ENCODE results near the gene SORBS1. TPM values are rescaled to one million over a fixed set of nuclear protein-coding genes. Genes with fewer than 3 reads are reported as not detected.

Gene SORBS1
- polyA plus RNA-seq, 1 donor from 2014 or later, result 39.5 TPM

GRCh38 chr10:95303535-95303934, 257.6 kb downstream of the SORBS1 start:
- H3K27ac ChIP-seq (ENCODE audit: low read length), result no peak overlapping the region
- no peak overlapping the region for H3K4me2 ChIP-seq (ENCODE audit: low read length)
- no peaks in the 10 kb centered on the region for H4K20me1 ChIP-seq (ENCODE audit: insufficient read depth)
- no peaks in the 10 kb centered on the region for H3K79me2 ChIP-seq (replicated peaks; ENCODE audit: insufficient read depth, low read length)
- H3K36me3 ChIP-seq (ENCODE audit: insufficient read depth, low read length), result no peaks in the 10 kb centered on the region
- no peak overlapping the region for H3K4me3 ChIP-seq (ENCODE audit: low read length)
- H3K9me2 ChIP-seq (ENCODE audit: insufficient read depth, low read length), result no peaks in the 10 kb centered on the region
- H3K9me3 ChIP-seq (ENCODE audit: low read length), result no peaks in the 10 kb centered on the region
- H2AFZ ChIP-seq (ENCODE audit: low read depth, low read length), result no peak overlapping the region
- no peaks in the 10 kb centered on the region for H3K27me3 ChIP-seq (ENCODE audit: insufficient read depth, low read depth, low read length)
- TF ChIP-seq RAD21 (conservative IDR thresholded peaks at IDR 0.05) (no peak), SMC3 (conservative IDR thresholded peaks at IDR 0.05; ENCODE audit: poor library complexity) (no peak), POLR2AphosphoS5 (IDR thresholded peaks at IDR 0.05) (no peak), EZH2 (IDR thresholded peaks at IDR 0.05; ENCODE audit: borderline replicate concordance, insufficient read depth, low read length, poor library complexity, severe bottlenecking) (no peak), TAF1 (IDR thresholded peaks at IDR 0.05; ENCODE audit: low read depth) (no peak), EP300 (conservative IDR thresholded peaks at IDR 0.05; ENCODE audit: poor library complexity, severe bottlenecking) (no peak), MXI1 (conservative IDR thresholded peaks at IDR 0.05; ENCODE audit: poor library complexity, severe bottlenecking) (no peak)
- TF ChIP-seq, protein P1, sequence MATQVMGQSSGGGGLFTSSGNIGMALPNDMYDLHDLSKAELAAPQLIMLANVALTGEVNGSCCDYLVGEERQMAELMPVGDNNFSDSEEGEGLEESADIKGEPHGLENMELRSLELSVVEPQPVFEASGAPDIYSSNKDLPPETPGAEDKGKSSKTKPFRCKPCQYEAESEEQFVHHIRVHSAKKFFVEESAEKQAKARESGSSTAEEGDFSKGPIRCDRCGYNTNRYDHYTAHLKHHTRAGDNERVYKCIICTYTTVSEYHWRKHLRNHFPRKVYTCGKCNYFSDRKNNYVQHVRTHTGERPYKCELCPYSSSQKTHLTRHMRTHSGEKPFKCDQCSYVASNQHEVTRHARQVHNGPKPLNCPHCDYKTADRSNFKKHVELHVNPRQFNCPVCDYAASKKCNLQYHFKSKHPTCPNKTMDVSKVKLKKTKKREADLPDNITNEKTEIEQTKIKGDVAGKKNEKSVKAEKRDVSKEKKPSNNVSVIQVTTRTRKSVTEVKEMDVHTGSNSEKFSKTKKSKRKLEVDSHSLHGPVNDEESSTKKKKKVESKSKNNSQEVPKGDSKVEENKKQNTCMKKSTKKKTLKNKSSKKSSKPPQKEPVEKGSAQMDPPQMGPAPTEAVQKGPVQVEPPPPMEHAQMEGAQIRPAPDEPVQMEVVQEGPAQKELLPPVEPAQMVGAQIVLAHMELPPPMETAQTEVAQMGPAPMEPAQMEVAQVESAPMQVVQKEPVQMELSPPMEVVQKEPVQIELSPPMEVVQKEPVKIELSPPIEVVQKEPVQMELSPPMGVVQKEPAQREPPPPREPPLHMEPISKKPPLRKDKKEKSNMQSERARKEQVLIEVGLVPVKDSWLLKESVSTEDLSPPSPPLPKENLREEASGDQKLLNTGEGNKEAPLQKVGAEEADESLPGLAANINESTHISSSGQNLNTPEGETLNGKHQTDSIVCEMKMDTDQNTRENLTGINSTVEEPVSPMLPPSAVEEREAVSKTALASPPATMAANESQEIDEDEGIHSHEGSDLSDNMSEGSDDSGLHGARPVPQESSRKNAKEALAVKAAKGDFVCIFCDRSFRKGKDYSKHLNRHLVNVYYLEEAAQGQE (IDR thresholded peaks at IDR 0.05; ENCODE audit: borderline replicate concordance), result no peak
- TF ChIP-seq, protein P2, sequence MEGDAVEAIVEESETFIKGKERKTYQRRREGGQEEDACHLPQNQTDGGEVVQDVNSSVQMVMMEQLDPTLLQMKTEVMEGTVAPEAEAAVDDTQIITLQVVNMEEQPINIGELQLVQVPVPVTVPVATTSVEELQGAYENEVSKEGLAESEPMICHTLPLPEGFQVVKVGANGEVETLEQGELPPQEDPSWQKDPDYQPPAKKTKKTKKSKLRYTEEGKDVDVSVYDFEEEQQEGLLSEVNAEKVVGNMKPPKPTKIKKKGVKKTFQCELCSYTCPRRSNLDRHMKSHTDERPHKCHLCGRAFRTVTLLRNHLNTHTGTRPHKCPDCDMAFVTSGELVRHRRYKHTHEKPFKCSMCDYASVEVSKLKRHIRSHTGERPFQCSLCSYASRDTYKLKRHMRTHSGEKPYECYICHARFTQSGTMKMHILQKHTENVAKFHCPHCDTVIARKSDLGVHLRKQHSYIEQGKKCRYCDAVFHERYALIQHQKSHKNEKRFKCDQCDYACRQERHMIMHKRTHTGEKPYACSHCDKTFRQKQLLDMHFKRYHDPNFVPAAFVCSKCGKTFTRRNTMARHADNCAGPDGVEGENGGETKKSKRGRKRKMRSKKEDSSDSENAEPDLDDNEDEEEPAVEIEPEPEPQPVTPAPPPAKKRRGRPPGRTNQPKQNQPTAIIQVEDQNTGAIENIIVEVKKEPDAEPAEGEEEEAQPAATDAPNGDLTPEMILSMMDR (IDR thresholded peaks at IDR 0.05; ENCODE audit: poor library complexity, severe bottlenecking), result no peak
- H3F3A ChIP-seq (ENCODE audit: insufficient read depth, low read length, poor library complexity, severe bottlenecking), result no peaks in the 10 kb centered on the region
- H3K9ac ChIP-seq (ENCODE audit: low read length), result no peak overlapping the region

- Histone ChIP-seq H3F3A (ENCODE audit: insufficient read depth, low read length, poor library complexity, severe bottlenecking) (no peaks in the 10 kb centered on the region), H3K9me3 (ENCODE audit: low read length) (no peaks in the 10 kb centered on the region), H3K79me2 (replicated peaks; ENCODE audit: insufficient read depth, low read length) (no peaks in the 10 kb centered on the region), H3K36me3 (ENCODE audit: insufficient read depth, low read length) (no peaks in the 10 kb centered on the region), H3K9me2 (ENCODE audit: insufficient read depth, low read length) (no peaks in the 10 kb centered on the region), H3K4me2 (ENCODE audit: low read length) (no peak overlapping the region), H2AFZ (ENCODE audit: low read depth, low read length) (no peak overlapping the region), H3K27ac (ENCODE audit: low read length) (no peak overlapping the region), H3K27me3 (ENCODE audit: insufficient read depth, low read depth, low read length) (peaks cover 8% of the 10 kb centered on the region), H3K4me3 (ENCODE audit: low read length) (no peak overlapping the region), H4K20me1 (ENCODE audit: insufficient read depth) (no peaks in the 10 kb centered on the region), H3K9ac (ENCODE audit: low read length) (no peak overlapping the region)
- TF ChIP-seq SMC3 (conservative IDR thresholded peaks at IDR 0.05; ENCODE audit: poor library complexity), result no peak
- TF ChIP-seq, protein P1 (IDR thresholded peaks at IDR 0.05; ENCODE audit: borderline replicate concordance), result no peak
- TF ChIP-seq MXI1 (conservative IDR thresholded peaks at IDR 0.05; ENCODE audit: poor library complexity, severe bottlenecking), result no peak
- TF ChIP-seq EZH2 (IDR thresholded peaks at IDR 0.05; ENCODE audit: borderline replicate concordance, insufficient read depth, low read length, poor library complexity, severe bottlenecking), result no peak
- TF ChIP-seq RAD21 (conservative IDR thresholded peaks at IDR 0.05), result no peak
- TF ChIP-seq POLR2AphosphoS5 (IDR thresholded peaks at IDR 0.05), result no peak
- no peak for TF ChIP-seq EP300 (conservative IDR thresholded peaks at IDR 0.05; ENCODE audit: poor library complexity, severe bottlenecking)
These were observed 261.1 kb downstream of the SORBS1 start for GRCh38 chr10:95300022-95300539.

Data from neural cell (in vitro differentiated cells).